IMR-90 (cell line): ENCODE data around the gene FNBP1L.

Experiments used
- BHLHE40 ChIP-seq: fragments of 150-350 bp; IDR thresholded peaks from 2 replicates; pipeline ENCODE4 v1.6.1; 2016; ENCODE audit warnings: mild to moderate bottlenecking, low read depth, low read length
- CEBPB ChIP-seq: IDR thresholded peaks from 2 replicates; pipeline ENCODE4 v1.6.1; 2012; ENCODE audit warnings: low read depth, low read length, improper control_type of control experiment
- MAFK ChIP-seq: IDR thresholded peaks from 2 replicates; pipeline ENCODE4 v1.6.1; 2012; ENCODE audit warnings: low read depth, low read length, improper control_type of control experiment
- MAZ ChIP-seq: IDR thresholded peaks from 2 replicates; pipeline ENCODE4 v1.6.1; 2012; ENCODE audit warnings: low read depth, mild to moderate bottlenecking, low read length, improper control_type of control experiment, moderate library complexity, borderline replicate concordance
- MXI1 ChIP-seq: IDR thresholded peaks from 2 replicates; pipeline ENCODE4 v1.6.1; 2012; ENCODE audit warnings: low read depth, mild to moderate bottlenecking, low read length, moderate library complexity, borderline replicate concordance
- POLR2A ChIP-seq: IDR thresholded peaks from 2 replicates; pipeline ENCODE4 v1.6.1; 2012; ENCODE audit warnings: mild to moderate bottlenecking, low read depth, low read length
- RAD21 ChIP-seq: IDR thresholded peaks from 2 replicates; pipeline ENCODE4 v1.6.1; 2012; ENCODE audit warnings: low read length, improper control_type of control experiment
- RCOR1 ChIP-seq: IDR thresholded peaks from 2 replicates; pipeline ENCODE4 v1.6.1; 2012; ENCODE audit warnings: mild to moderate bottlenecking, low read length, improper control_type of control experiment; ENCODE audit not compliant: insufficient replicate concordance
- TF ChIP-seq, protein P1 (sequence below): conservative IDR thresholded peaks from 2 replicates; pipeline ENCODE4 v1.5.1; 2012; ENCODE audit warnings: mild to moderate bottlenecking, low read depth, low read length, improper control_type of control experiment

- TF ChIP-seq RCOR1: no peak
- no peak for TF ChIP-seq MXI1
- TF ChIP-seq, protein P1, sequence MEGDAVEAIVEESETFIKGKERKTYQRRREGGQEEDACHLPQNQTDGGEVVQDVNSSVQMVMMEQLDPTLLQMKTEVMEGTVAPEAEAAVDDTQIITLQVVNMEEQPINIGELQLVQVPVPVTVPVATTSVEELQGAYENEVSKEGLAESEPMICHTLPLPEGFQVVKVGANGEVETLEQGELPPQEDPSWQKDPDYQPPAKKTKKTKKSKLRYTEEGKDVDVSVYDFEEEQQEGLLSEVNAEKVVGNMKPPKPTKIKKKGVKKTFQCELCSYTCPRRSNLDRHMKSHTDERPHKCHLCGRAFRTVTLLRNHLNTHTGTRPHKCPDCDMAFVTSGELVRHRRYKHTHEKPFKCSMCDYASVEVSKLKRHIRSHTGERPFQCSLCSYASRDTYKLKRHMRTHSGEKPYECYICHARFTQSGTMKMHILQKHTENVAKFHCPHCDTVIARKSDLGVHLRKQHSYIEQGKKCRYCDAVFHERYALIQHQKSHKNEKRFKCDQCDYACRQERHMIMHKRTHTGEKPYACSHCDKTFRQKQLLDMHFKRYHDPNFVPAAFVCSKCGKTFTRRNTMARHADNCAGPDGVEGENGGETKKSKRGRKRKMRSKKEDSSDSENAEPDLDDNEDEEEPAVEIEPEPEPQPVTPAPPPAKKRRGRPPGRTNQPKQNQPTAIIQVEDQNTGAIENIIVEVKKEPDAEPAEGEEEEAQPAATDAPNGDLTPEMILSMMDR: no peak
- no peak for TF ChIP-seq BHLHE40
- no peak for TF ChIP-seq POLR2A
- TF ChIP-seq CEBPB: no peak
- TF ChIP-seq MAFK: no peak
- TF ChIP-seq MAZ: no peak
- no peak for TF ChIP-seq RAD21
Observed at GRCh38 chr1:93541045-93541444, 93.1 kb downstream of the FNBP1L start.
